Measurements from ENCODE around the gene TRIM62. TPM values are rescaled to one million over a fixed set of nuclear protein-coding genes. Genes with fewer than 3 reads are reported as not detected.

Gene TRIM62
- total and polyA plus RNA-seq, 2 donors = 1.8 to 7.8 TPM

- Histone ChIP-seq H3K4me3 (ENCODE audit: low read length in 2 of 2) (no peak overlapping the region), H3K9me3 (ENCODE audit: control insufficient read depth in 2 of 2, insufficient read depth in 1 of 2, low read length in 1 of 2) (no peaks in the 10 kb centered on the region), H3K4me1 (ENCODE audit: control insufficient read depth in 2 of 2, insufficient read depth in 2 of 2, low read length in 2 of 2) (peaks cover 4 to 18% of the 10 kb centered on the region in 2 donors), H3K36me3 (ENCODE audit: control insufficient read depth in 2 of 2, insufficient read depth in 2 of 2, low read length in 1 of 2) (no peaks in the 10 kb centered on the region), H3K27ac (ENCODE audit: low read depth in 1 of 2, low read length in 1 of 2) (no peak overlapping the region), H3K27me3 (ENCODE audit: control insufficient read depth in 2 of 2, insufficient read depth in 1 of 2, low read length in 1 of 2) (peaks cover 0 to 3% of the 10 kb centered on the region in 2 donors)
- DNase-seq (ENCODE audit: low read depth in 6 of 9, low spot score in 9 of 9) = no peak
- WGBS = 96% methylated on average over 2 of the region's 2 CpGs
Observed at GRCh38 chr1:33183306-33183705, 1.5 kb upstream of the TRIM62 start.

- no peaks in the 10 kb centered on the region for H3K36me3 ChIP-seq (ENCODE audit: control insufficient read depth in 2 of 2, insufficient read depth in 2 of 2, low read length in 1 of 2)
- 73% methylated on average over 8 of the region's 8 CpGs for WGBS
Observed at GRCh38 chr1:33182896-33183295, 1.1 kb upstream of the TRIM62 start.

GRCh38 chr1:33182401-33182841 lies 578 bp upstream of the TRIM62 start:
- WGBS = 43% methylated on average over 5 of the region's 5 CpGs
- no peaks in the 10 kb centered on the region for H3K9me3 ChIP-seq (ENCODE audit: control insufficient read depth in 2 of 2, insufficient read depth in 1 of 2, low read length in 1 of 2)
- H3K36me3 ChIP-seq (ENCODE audit: control insufficient read depth in 2 of 2, insufficient read depth in 2 of 2, low read length in 1 of 2) = no peaks in the 10 kb centered on the region
- H3K27ac ChIP-seq (ENCODE audit: low read depth in 1 of 2, low read length in 1 of 2) = no peak overlapping the region
- DNase-seq (ENCODE audit: low read depth in 6 of 9, low spot score in 9 of 9) = peak in 2 of 9 donors; percentile 9 to 20
- peak overlapping the region; percentile 60 to 69 for H3K4me3 ChIP-seq (ENCODE audit: low read length in 2 of 2)
- H3K4me1 ChIP-seq (ENCODE audit: control insufficient read depth in 2 of 2, insufficient read depth in 2 of 2, low read length in 2 of 2) = peaks cover 4 to 18% of the 10 kb centered on the region in 2 donors
- H3K27me3 ChIP-seq (ENCODE audit: control insufficient read depth in 2 of 2, insufficient read depth in 1 of 2, low read length in 1 of 2) = peaks cover 0 to 3% of the 10 kb centered on the region in 2 donors

More at GRCh38 chr1:33182896-33183295, 1.1 kb upstream of the TRIM62 start:
- Histone ChIP-seq H3K27ac (ENCODE audit: low read depth in 1 of 2, low read length in 1 of 2) (no peak overlapping the region), H3K9me3 (ENCODE audit: control insufficient read depth in 2 of 2, insufficient read depth in 1 of 2, low read length in 1 of 2) (no peaks in the 10 kb centered on the region), H3K4me1 (ENCODE audit: control insufficient read depth in 2 of 2, insufficient read depth in 2 of 2, low read length in 2 of 2) (peaks cover 4 to 18% of the 10 kb centered on the region in 2 donors), H3K4me3 (ENCODE audit: low read length in 2 of 2) (no peak overlapping the region), H3K27me3 (ENCODE audit: control insufficient read depth in 2 of 2, insufficient read depth in 1 of 2, low read length in 1 of 2) (peaks cover 0 to 3% of the 10 kb centered on the region in 2 donors)
- DNase-seq (ENCODE audit: low read depth in 6 of 9, low spot score in 9 of 9) = no peak

GRCh38 chr1:33180911-33181890 lies 642 bp downstream of the TRIM62 start:
- WGBS = under 1% methylated on average over 90 of the region's 90 CpGs
- H3K36me3 ChIP-seq (ENCODE audit: control insufficient read depth in 2 of 2, insufficient read depth in 2 of 2, low read length in 1 of 2) = peaks cover 0 to 3% of the 10 kb centered on the region in 2 donors
- DNase-seq (ENCODE audit: low read depth in 6 of 9, low spot score in 9 of 9) = peak; percentile 16 to 83 (median 57)
- H3K4me1 ChIP-seq (ENCODE audit: control insufficient read depth in 2 of 2, insufficient read depth in 2 of 2, low read length in 2 of 2) = peaks cover 4 to 18% of the 10 kb centered on the region in 2 donors
- H3K27me3 ChIP-seq (ENCODE audit: control insufficient read depth in 2 of 2, insufficient read depth in 1 of 2, low read length in 1 of 2) = peaks cover 0 to 3% of the 10 kb centered on the region in 2 donors
- H3K9me3 ChIP-seq (ENCODE audit: control insufficient read depth in 2 of 2, insufficient read depth in 1 of 2, low read length in 1 of 2) = no peaks in the 10 kb centered on the region
- peak overlapping the region; percentile 32 to 76 for H3K27ac ChIP-seq (ENCODE audit: low read depth in 1 of 2, low read length in 1 of 2)
- peak overlapping the region; percentile 60 to 69 for H3K4me3 ChIP-seq (ENCODE audit: low read length in 2 of 2)

- Histone ChIP-seq H3K4me3 (ENCODE audit: low read length in 2 of 2) (peak overlapping the region; percentile 18 to 69), H3K27ac (ENCODE audit: low read depth in 1 of 2, low read length in 1 of 2) (no peak overlapping the region), H3K9me3 (ENCODE audit: control insufficient read depth in 2 of 2, insufficient read depth in 1 of 2, low read length in 1 of 2) (no peaks in the 10 kb centered on the region), H3K36me3 (ENCODE audit: control insufficient read depth in 2 of 2, insufficient read depth in 2 of 2, low read length in 1 of 2) (peaks cover 0 to 3% of the 10 kb centered on the region in 2 donors), H3K4me1 (ENCODE audit: control insufficient read depth in 2 of 2, insufficient read depth in 2 of 2, low read length in 2 of 2) (peaks cover 4 to 18% of the 10 kb centered on the region in 2 donors), H3K27me3 (ENCODE audit: control insufficient read depth in 2 of 2, insufficient read depth in 1 of 2, low read length in 1 of 2) (peaks cover 0 to 3% of the 10 kb centered on the region in 2 donors)
- 32% methylated on average over 28 of the region's 28 CpGs for WGBS
- DNase-seq (ENCODE audit: low read depth in 6 of 9, low spot score in 9 of 9) = peak in 2 of 9 donors; percentile 14 to 61
Observed at GRCh38 chr1:33180226-33180910, 1.5 kb downstream of the TRIM62 start.

- H3K9me3 ChIP-seq (ENCODE audit: control insufficient read depth in 2 of 2, insufficient read depth in 1 of 2, low read length in 1 of 2) = no peaks in the 10 kb centered on the region
- 97% methylated on average over 4 of the region's 4 CpGs for WGBS
- H3K27me3 ChIP-seq (ENCODE audit: control insufficient read depth in 2 of 2, insufficient read depth in 1 of 2, low read length in 1 of 2) = peaks cover 0 to 3% of the 10 kb centered on the region in 2 donors
- peaks cover 4 to 18% of the 10 kb centered on the region in 2 donors for H3K4me1 ChIP-seq (ENCODE audit: control insufficient read depth in 2 of 2, insufficient read depth in 2 of 2, low read length in 2 of 2)
- no peak overlapping the region for H3K4me3 ChIP-seq (ENCODE audit: low read length in 2 of 2)
- no peak overlapping the region for H3K27ac ChIP-seq (ENCODE audit: low read depth in 1 of 2, low read length in 1 of 2)
- peaks cover 2 to 3% of the 10 kb centered on the region in 2 donors for H3K36me3 ChIP-seq (ENCODE audit: control insufficient read depth in 2 of 2, insufficient read depth in 2 of 2, low read length in 1 of 2)
- DNase-seq (ENCODE audit: low read depth in 6 of 9, low spot score in 9 of 9) = no peak
Observed at GRCh38 chr1:33178836-33179439, 2.9 kb downstream of the TRIM62 start.

GRCh38 chr1:33177996-33178540 lies 3.8 kb downstream of the TRIM62 start:
- no peaks in the 10 kb centered on the region for H3K27me3 ChIP-seq (ENCODE audit: control insufficient read depth in 2 of 2, insufficient read depth in 1 of 2, low read length in 1 of 2)
- peaks cover 4 to 18% of the 10 kb centered on the region in 2 donors for H3K4me1 ChIP-seq (ENCODE audit: control insufficient read depth in 2 of 2, insufficient read depth in 2 of 2, low read length in 2 of 2)
- DNase-seq (ENCODE audit: low read depth in 6 of 9, low spot score in 9 of 9) = no peak
- peaks cover 2 to 3% of the 10 kb centered on the region in 2 donors for H3K36me3 ChIP-seq (ENCODE audit: control insufficient read depth in 2 of 2, insufficient read depth in 2 of 2, low read length in 1 of 2)
- 92% methylated on average over 3 of the region's 3 CpGs for WGBS
- no peak overlapping the region for H3K27ac ChIP-seq (ENCODE audit: low read depth in 1 of 2, low read length in 1 of 2)
- no peaks in the 10 kb centered on the region for H3K9me3 ChIP-seq (ENCODE audit: control insufficient read depth in 2 of 2, insufficient read depth in 1 of 2, low read length in 1 of 2)
- no peak overlapping the region for H3K4me3 ChIP-seq (ENCODE audit: low read length in 2 of 2)

GRCh38 chr1:33176887-33177286 lies 5.0 kb downstream of the TRIM62 start:
- H3K4me1 ChIP-seq (ENCODE audit: control insufficient read depth in 2 of 2, insufficient read depth in 2 of 2, low read length in 2 of 2) = peaks cover 0 to 11% of the 10 kb centered on the region in 2 donors
- no peak overlapping the region for H3K4me3 ChIP-seq (ENCODE audit: low read length in 2 of 2)
- no peaks in the 10 kb centered on the region for H3K27me3 ChIP-seq (ENCODE audit: control insufficient read depth in 2 of 2, insufficient read depth in 1 of 2, low read length in 1 of 2)
- peaks cover 2 to 3% of the 10 kb centered on the region in 2 donors for H3K36me3 ChIP-seq (ENCODE audit: control insufficient read depth in 2 of 2, insufficient read depth in 2 of 2, low read length in 1 of 2)
- no peak overlapping the region for H3K27ac ChIP-seq (ENCODE audit: low read depth in 1 of 2, low read length in 1 of 2)
- 50% methylated on average over 4 of the region's 4 CpGs for WGBS
- no peaks in the 10 kb centered on the region for H3K9me3 ChIP-seq (ENCODE audit: control insufficient read depth in 2 of 2, insufficient read depth in 1 of 2, low read length in 1 of 2)
- no peak for DNase-seq (ENCODE audit: low read depth in 6 of 9, low spot score in 9 of 9)

All from thymus (tissue), 11 donors.